GM12878 (cell line): ENCODE measurements around the gene CENPP. TPM values are rescaled to one million over a fixed set of nuclear protein-coding genes. Genes with fewer than 3 reads are reported as not detected.

Experiments used
- ATAC-seq: fragments of 200-7000 bp; cut with Tn5 transposase; 3 replicates; pipeline ENCODE4 v1.9.1; 2020; ENCODE audit warnings: mild to moderate bottlenecking, moderate library complexity
- BruUV-seq: library from RNA; stranded (reverse); fragments of 400-500 nt; replicated peaks from 2 replicates; lab custom pipeline; 2021; lab: Mats Ljungman, UMichigan
- CTCF ChIA-PET: fragments of 300-600 bp; sonication (Branson Sonifier 250); formaldehyde crosslinking; extraction: SDS; loops from one replicate; lab custom pipeline; 2021; ENCODE audit warnings: inconsistent platforms; lab: Yijun Ruan, JAX
- POLR2A ChIA-PET: fragments of 350-600 bp; formaldehyde crosslinking; extraction: SDS; loops from one replicate; lab custom pipeline; 2021; ENCODE audit warnings: inconsistent platforms; lab: Charles Lee
- RAD21 ChIA-PET: fragments of 300-600 bp; sonication (Branson Sonifier 250); formaldehyde crosslinking; loops from one replicate; lab custom pipeline; 2023; ENCODE audit warnings: antibody characterized with exemption; ENCODE audit not compliant: unreplicated experiment; lab: Charles Lee
- SMC1A ChIA-PET: fragments of 300-600 bp; sonication (Branson Sonifier 250); formaldehyde crosslinking; loops from one replicate; lab custom pipeline; 2023; ENCODE audit not compliant: unreplicated experiment, uncharacterized antibody; lab: Charles Lee
- DNase-seq: peaks from one replicate; pipeline ENCODE4 v3.0.0-alpha.2; 2011; ENCODE audit warnings: low read depth, low spot score
- FAIRE-seq: peaks from 3 replicates; lab custom pipeline; 2011; peaks lifted over from hg19 to GRCh38; lab: Jason Lieb, UNC
- H2AFZ ChIP-seq: 2 replicates; pipeline ENCODE4 v1.6.0; 2011; ENCODE audit warnings: low read depth, low read length, control low read depth; ENCODE audit not compliant: control insufficient read depth
- H3K27ac ChIP-seq: 2 replicates; pipeline ENCODE4 v1.5.1; 2011; ENCODE audit warnings: control low read depth; ENCODE audit not compliant: control insufficient read depth, insufficient read depth
- H3K27me3 ChIP-seq, 2 experiments: replicated peaks in 1 of 2; 2 replicates each; pipeline versions ENCODE4 v1.6.0 to v1.6.1; 2011; ENCODE audit warnings: low read length in 1 of 2; ENCODE audit not compliant: control insufficient read depth in 2 of 2, insufficient read depth in 2 of 2
- H3K36me3 ChIP-seq, 2 experiments: 2 replicates each; pipeline ENCODE4 v1.5.1; 2011; ENCODE audit warnings: low read length in 1 of 2; ENCODE audit not compliant: control insufficient read depth in 2 of 2, insufficient read depth in 2 of 2
- H3K4me1 ChIP-seq: 2 replicates; pipeline ENCODE4 v1.6.1; 2011; ENCODE audit warnings: mild to moderate bottlenecking, low read length, moderate library complexity, mixed read lengths; ENCODE audit not compliant: control insufficient read depth, insufficient read depth
- H3K4me2 ChIP-seq: 2 replicates; pipeline ENCODE4 v1.6.0; 2011; ENCODE audit warnings: control low read depth; ENCODE audit not compliant: control insufficient read depth, insufficient read depth
- H3K4me3 ChIP-seq: fragments of 200-600 bp; sonication (generic); 2 replicates; pipeline ENCODE4 v1.5.1; 2016
- H3K79me2 ChIP-seq: 2 replicates; pipeline ENCODE4 v1.6.0; 2011; ENCODE audit warnings: low read length; ENCODE audit not compliant: control insufficient read depth, insufficient read depth
- H3K9ac ChIP-seq: 2 replicates; pipeline ENCODE4 v1.8.0; 2011; ENCODE audit warnings: low read length, control low read depth, mixed read lengths; ENCODE audit not compliant: control insufficient read depth, insufficient read depth
- H3K9me3 ChIP-seq: replicated peaks from 3 replicates; pipeline ENCODE4 v1.5.1; 2011; ENCODE audit warnings: mild to moderate bottlenecking, low read length; ENCODE audit not compliant: control insufficient read depth, insufficient read depth
- H4K20me1 ChIP-seq: 2 replicates; pipeline ENCODE4 v1.6.0; 2011; ENCODE audit not compliant: control insufficient read depth, insufficient read depth
- HDGF ChIP-seq: fragments of 450-650 bp; IDR thresholded peaks from 2 replicates; pipeline ENCODE4 v1.6.1; 2016; ENCODE audit warnings: antibody characterized with exemption
- HSF1 ChIP-seq: fragments of 150-350 bp; IDR thresholded peaks from 2 replicates; pipeline ENCODE4 v1.6.1; 2014; ENCODE audit warnings: mild to moderate bottlenecking, low read depth, low read length
- ZBTB40 ChIP-seq: fragments of 450-650 bp; IDR thresholded peaks from 2 replicates; pipeline ENCODE4 v1.6.1; 2016; ENCODE audit warnings: mild to moderate bottlenecking, moderate library complexity, borderline replicate concordance
- in situ Hi-C: fragments of 300-500 bp; cut with MboI; formaldehyde crosslinking; loops from 9 replicates; pipeline ENCODE4 v1.14.3; 2018; ENCODE audit warnings: mixed read lengths
- intact Hi-C: fragments of 100-400 bp; cut with micrococcal nuclease; formaldehyde crosslinking; loops from one replicate; pipeline ENCODE4 v1.14.2; 2022; ENCODE audit not compliant: unreplicated experiment
- polyA plus RNA-seq, 11 experiments: library from polyadenylated mRNA; depleted of rRNA in 4 of 11; unstranded in 6 of 11; stranded (reverse) in 5 of 11; fragments of >200 nt; fragmentation: Nextera tagmentation in 4 of 11; fragmentation: Illumina TruSeq in 1 of 11; extraction: Ambion mirVana in 4 of 11; extraction: Trizol in 1 of 11; gene quantifications; 1 replicate in 1 of 11; 2 replicates in 10 of 11; pipeline versions ENCODE4 v1.2.1 to v1.2.3, GENCODE V29; 2011 to 2016; ENCODE audit warnings: inconsistent platforms in 2 of 11, missing spikeins in 2 of 11, low read depth in 1 of 11
- total RNA-seq, 4 experiments: library from RNA; depleted of rRNA in 3 of 4; stranded (reverse); fragments of >200 nt in 3 of 4; fragmentation: Illumina TruSeq in 1 of 4; extraction: Trizol in 1 of 4; gene quantifications; 2 replicates each; pipeline versions ENCODE4 v1.2.1 to v1.2.3, GENCODE V29; 2013 to 2021

CENPP gene
- total and polyA plus RNA-seq, 10 of the 15 experiments (the other 5 are each of a cell fraction or from before 2014, with no cell fraction given), result 9.4 to 31.4 (median 19.8) TPM

DNA sequence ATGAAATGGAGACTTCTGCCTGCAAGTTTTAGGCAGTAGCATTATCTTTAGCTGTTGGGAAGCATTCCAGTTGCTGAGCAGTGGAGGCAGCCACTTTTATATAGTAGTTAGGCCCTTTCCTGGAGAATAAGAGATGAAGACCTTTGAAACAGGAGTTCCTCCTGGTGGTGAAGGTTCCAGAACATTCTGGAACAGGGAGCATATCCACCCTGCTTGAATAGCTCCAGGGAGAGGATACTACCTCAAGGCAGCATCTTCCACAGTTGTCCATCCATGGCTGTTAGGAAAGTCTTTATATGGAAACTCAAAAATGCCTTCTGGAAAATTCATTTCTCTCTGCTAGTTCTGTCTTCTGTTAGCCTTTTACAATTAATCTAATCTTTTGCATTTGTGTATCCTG lies 153.6 kb downstream of the CENPP start:
- SMC1A ChIA-PET, result interaction anchor here (1.4 kb wide), 1 partner anchor 12 kb away, joined by 4 read pairs; no protein-coding TSS in a partner anchor
- no peak overlapping the region for H3K27ac ChIP-seq
- no peaks in the 10 kb centered on the region for H3K79me2 ChIP-seq
- TF ChIP-seq ZBTB40 (no peak), HSF1 (peak; percentile 71; the same call in 1 of the 2 replicates), HDGF (no peak)
- CTCF ChIA-PET, result no interaction called here
- H3K4me3 ChIP-seq, result no peak overlapping the region
- no peak overlapping the region for H3K9ac ChIP-seq
- POLR2A ChIA-PET, result no interaction called here
- no peaks in the 10 kb centered on the region for H3K27me3 ChIP-seq
- H3K9me3 ChIP-seq, result no peaks in the 10 kb centered on the region
- no peak overlapping the region for H2AFZ ChIP-seq
- H3K36me3 ChIP-seq, result no peaks in the 10 kb centered on the region
- peaks cover 9% of the 10 kb centered on the region for H3K4me1 ChIP-seq
- H4K20me1 ChIP-seq, result no peaks in the 10 kb centered on the region
- no peak for ATAC-seq
- FAIRE-seq, result no peak
- RAD21 ChIA-PET, result no interaction called here
- DNase-seq, result no peak
- in situ Hi-C loops, result no loop called here
- intact Hi-C loops, result no loop called here
- no TSS peak for BruUV-seq
- no peak overlapping the region for H3K4me2 ChIP-seq
